ENCODE results near the gene ACTC1. TPM values are rescaled to one million over a fixed set of nuclear protein-coding genes. Genes with fewer than 3 reads are reported as not detected.

Gene ACTC1
- polyA plus RNA-seq, 1 donor (not counting 4 experiments of a cell fraction or from before 2014, with no cell fraction given), result not detected

DNA sequence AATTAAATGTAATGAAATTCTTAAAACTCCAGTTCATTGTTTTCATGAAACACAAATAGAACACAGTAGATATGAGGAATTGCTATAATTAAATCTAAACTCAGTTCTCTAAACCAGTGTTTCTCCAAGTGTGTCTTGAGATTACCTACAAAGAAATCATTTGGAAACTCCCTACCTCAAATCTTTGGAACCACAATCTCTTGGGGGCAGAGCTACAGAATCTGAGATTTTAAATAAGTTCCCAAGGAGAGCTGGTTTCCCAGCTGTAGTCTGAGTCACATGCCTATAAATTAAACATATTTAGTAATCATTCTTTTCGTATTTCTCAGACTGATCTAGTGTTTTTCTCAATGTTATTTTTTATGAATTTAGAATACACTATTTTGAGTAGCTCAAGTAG, 17.0 kb upstream of the ACTC1 start:
- no peak for DNase-seq (ENCODE audit: low read depth, low spot score)
- Histone ChIP-seq H2AFZ (ENCODE audit: control insufficient read depth, low read length) (no peak overlapping the region), H3K9me1 (ENCODE audit: control insufficient read depth, extremely low read depth, insufficient read depth, low read length) (no peaks in the 10 kb centered on the region), H3K27ac (ENCODE audit: control insufficient read depth, insufficient read depth, low read length) (no peak overlapping the region), H3K9ac (ENCODE audit: control insufficient read depth, extremely low read depth, insufficient read depth, low read length) (no peak overlapping the region), H3K9me3 (ENCODE audit: control insufficient read depth, low read depth, low read length) (no peaks in the 10 kb centered on the region), H3K27me3 (ENCODE audit: control insufficient read depth, extremely low read depth, insufficient read depth, low read length) (no peaks in the 10 kb centered on the region), H3K36me3 (ENCODE audit: control insufficient read depth in 2 of 2, extremely low read depth in 1 of 2, insufficient read depth in 2 of 2, low read length in 2 of 2) (no peaks in the 10 kb centered on the region), H3K4me1 (ENCODE audit: control insufficient read depth, extremely low read depth, insufficient read depth, low read length) (no peaks in the 10 kb centered on the region), H3K4me3 (ENCODE audit: control insufficient read depth in 2 of 3, extremely low read depth in 1 of 3, insufficient read depth in 2 of 3, low read depth in 1 of 3, low read length in 3 of 3) (no peak overlapping the region), H3K4me2 (ENCODE audit: control insufficient read depth, extremely low read depth, insufficient read depth, low read depth, low read length) (no peak overlapping the region), H3K79me2 (ENCODE audit: control insufficient read depth, insufficient read depth, low read length) (no peaks in the 10 kb centered on the region), H4K20me1 (ENCODE audit: control insufficient read depth, extremely low read depth, insufficient read depth, low read length) (no peaks in the 10 kb centered on the region)
- no peak for FAIRE-seq
- TF ChIP-seq, protein P1, sequence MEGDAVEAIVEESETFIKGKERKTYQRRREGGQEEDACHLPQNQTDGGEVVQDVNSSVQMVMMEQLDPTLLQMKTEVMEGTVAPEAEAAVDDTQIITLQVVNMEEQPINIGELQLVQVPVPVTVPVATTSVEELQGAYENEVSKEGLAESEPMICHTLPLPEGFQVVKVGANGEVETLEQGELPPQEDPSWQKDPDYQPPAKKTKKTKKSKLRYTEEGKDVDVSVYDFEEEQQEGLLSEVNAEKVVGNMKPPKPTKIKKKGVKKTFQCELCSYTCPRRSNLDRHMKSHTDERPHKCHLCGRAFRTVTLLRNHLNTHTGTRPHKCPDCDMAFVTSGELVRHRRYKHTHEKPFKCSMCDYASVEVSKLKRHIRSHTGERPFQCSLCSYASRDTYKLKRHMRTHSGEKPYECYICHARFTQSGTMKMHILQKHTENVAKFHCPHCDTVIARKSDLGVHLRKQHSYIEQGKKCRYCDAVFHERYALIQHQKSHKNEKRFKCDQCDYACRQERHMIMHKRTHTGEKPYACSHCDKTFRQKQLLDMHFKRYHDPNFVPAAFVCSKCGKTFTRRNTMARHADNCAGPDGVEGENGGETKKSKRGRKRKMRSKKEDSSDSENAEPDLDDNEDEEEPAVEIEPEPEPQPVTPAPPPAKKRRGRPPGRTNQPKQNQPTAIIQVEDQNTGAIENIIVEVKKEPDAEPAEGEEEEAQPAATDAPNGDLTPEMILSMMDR (optimal IDR thresholded peaks at IDR 0.05 in 1 of 3, IDR thresholded peaks at IDR 0.05 in 1 of 3, conservative IDR thresholded peaks at IDR 0.05 in 1 of 3; ENCODE audit: extremely low read depth in 1 of 3, insufficient read depth in 2 of 3, low read length in 3 of 3), result no peak
- no peak for TF ChIP-seq EZH2 (IDR thresholded peaks at IDR 0.05; ENCODE audit: low read length)
- dilution Hi-C loops (cut with MboI; ENCODE audit: extremely low pct_ligation_motif_present, low sequenced_read_pairs), result no loop called here

DNA sequence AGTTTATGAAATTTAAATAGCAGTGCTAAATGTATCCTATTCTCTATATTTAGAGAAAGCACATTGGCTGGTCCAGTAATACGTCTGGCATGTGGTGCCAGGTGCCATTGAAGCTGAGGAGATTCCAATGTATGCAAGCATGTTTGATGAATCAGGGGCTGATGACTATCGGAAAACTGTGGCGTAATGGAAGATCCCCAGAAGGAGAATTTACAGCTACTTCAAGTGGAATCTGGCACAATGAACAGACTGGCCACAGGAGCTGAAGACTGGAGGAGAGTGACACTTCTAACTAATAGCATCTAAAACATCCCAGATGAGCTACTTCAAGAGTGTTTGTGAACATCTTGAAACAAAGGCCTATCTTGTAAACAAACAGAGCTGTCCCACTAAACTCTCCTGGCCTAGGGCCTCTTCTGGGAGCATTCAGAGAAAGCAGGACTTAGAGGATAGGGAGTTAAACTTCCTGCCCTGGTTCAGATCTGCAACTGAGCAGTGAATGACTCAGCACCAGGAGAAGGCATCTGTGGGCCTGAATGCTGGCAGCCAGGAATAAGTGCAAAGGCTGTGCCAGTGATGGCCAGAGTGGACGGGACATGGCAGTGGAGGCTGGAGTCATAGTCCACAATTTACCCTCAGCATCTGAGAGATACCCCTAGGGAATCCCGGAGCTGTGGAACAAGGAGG, 15.2 kb upstream of the ACTC1 start:
- no peaks in the 10 kb centered on the region for H3K9me3 ChIP-seq (ENCODE audit: control insufficient read depth, low read depth, low read length)
- H4K20me1 ChIP-seq (ENCODE audit: control insufficient read depth, extremely low read depth, insufficient read depth, low read length), result no peaks in the 10 kb centered on the region
- dilution Hi-C loops (cut with MboI; ENCODE audit: extremely low pct_ligation_motif_present, low sequenced_read_pairs), result no loop called here
- no peaks in the 10 kb centered on the region for H3K36me3 ChIP-seq (ENCODE audit: control insufficient read depth in 2 of 2, extremely low read depth in 1 of 2, insufficient read depth in 2 of 2, low read length in 2 of 2)
- TF ChIP-seq, protein P1 (optimal IDR thresholded peaks at IDR 0.05 in 1 of 3, IDR thresholded peaks at IDR 0.05 in 1 of 3, conservative IDR thresholded peaks at IDR 0.05 in 1 of 3; ENCODE audit: extremely low read depth in 1 of 3, insufficient read depth in 2 of 3, low read length in 3 of 3), result no peak
- TF ChIP-seq EZH2 (IDR thresholded peaks at IDR 0.05; ENCODE audit: low read length), result no peak
- H3K4me1 ChIP-seq (ENCODE audit: control insufficient read depth, extremely low read depth, insufficient read depth, low read length), result no peaks in the 10 kb centered on the region
- DNase-seq (ENCODE audit: low read depth, low spot score) (peak; percentile 40), FAIRE-seq (no peak)
- H3K9ac ChIP-seq (ENCODE audit: control insufficient read depth, extremely low read depth, insufficient read depth, low read length), result no peak overlapping the region
- H3K4me2 ChIP-seq (ENCODE audit: control insufficient read depth, extremely low read depth, insufficient read depth, low read depth, low read length), result no peak overlapping the region
- peak overlapping the region; percentile 57 for H3K27ac ChIP-seq (ENCODE audit: control insufficient read depth, insufficient read depth, low read length)
- H3K79me2 ChIP-seq (ENCODE audit: control insufficient read depth, insufficient read depth, low read length), result no peaks in the 10 kb centered on the region
- no peaks in the 10 kb centered on the region for H3K9me1 ChIP-seq (ENCODE audit: control insufficient read depth, extremely low read depth, insufficient read depth, low read length)
- H3K4me3 ChIP-seq (ENCODE audit: control insufficient read depth in 2 of 3, extremely low read depth in 1 of 3, insufficient read depth in 2 of 3, low read depth in 1 of 3, low read length in 3 of 3), result no peak overlapping the region
- H3K27me3 ChIP-seq (ENCODE audit: control insufficient read depth, extremely low read depth, insufficient read depth, low read length), result no peaks in the 10 kb centered on the region
- peak overlapping the region; percentile 61 for H2AFZ ChIP-seq (ENCODE audit: control insufficient read depth, low read length)

Data from keratinocyte (primary cell).